Measurements from ENCODE around the gene BAG5. TPM values are rescaled to one million over a fixed set of nuclear protein-coding genes. Genes with fewer than 3 reads are reported as not detected.

Gene BAG5
- total and polyA plus RNA-seq, 2 donors (not counting 1 experiment from before 2014, with no cell fraction given) = 7.4 to 31.6 TPM

GRCh38 chr14:103607822-103608221, 45.4 kb upstream of the BAG5 start:
- peaks cover 1 to 31% (median 8%) of the 10 kb centered on the region in 3 donors for H3K9me3 ChIP-seq (ENCODE audit: control extremely low read depth in 1 of 3, control insufficient read depth in 2 of 3, insufficient read depth in 1 of 3, low read length in 2 of 3)
- intact Hi-C loops (cut with micrococcal nuclease) = loop anchor here (1.0 kb wide), 1 partner anchor 71 kb away; no protein-coding TSS in a partner anchor
- H2AFZ ChIP-seq (ENCODE audit: insufficient read depth, low read depth, low read length, poor library complexity, severe bottlenecking) = peak overlapping the region; percentile 57
- TF ChIP-seq CTCF (IDR thresholded peaks at IDR 0.05) (no peak), EZH2 (IDR thresholded peaks at IDR 0.05; ENCODE audit: borderline replicate concordance, insufficient read depth, low read depth, low read length, poor library complexity, severe bottlenecking) (no peak)
- H3K79me2 ChIP-seq (ENCODE audit: control insufficient read depth, insufficient read depth, low read length) = no peaks in the 10 kb centered on the region
- Mint-ChIP-seq H3K27ac (no peak overlapping the region), H3K4me3 (peak overlapping the region; percentile 91), H3K9me3 (ENCODE audit: insufficient read depth) (peaks cover 2% of the 10 kb centered on the region), H3K4me1 (peaks cover 14% of the 10 kb centered on the region), H3K27me3 (peaks cover 8% of the 10 kb centered on the region)
- ATAC-seq (ENCODE audit: low read depth) (no peak), DNase-seq (no peak)
- H4K20me1 ChIP-seq (ENCODE audit: control insufficient read depth, insufficient read depth, low read length, poor library complexity, severe bottlenecking) = no peaks in the 10 kb centered on the region
- peak overlapping the region; percentile 75 for H3K4me2 ChIP-seq (replicated peaks; ENCODE audit: low read depth, low read length, poor library complexity, severe bottlenecking)
- ChIA-PET POLR2A (no interaction called here), CTCF (interaction anchor here (1.0 to 1.8 kb wide), 4 partner anchors 49 to 201 kb away, joined by 3 to 7 read pairs (median 5); no protein-coding TSS in a partner anchor)
- peaks cover 0 to 37% (median 9%) of the 10 kb centered on the region in 4 experiments for H3K27me3 ChIP-seq (replicated peaks in 1 of 4; ENCODE audit: control extremely low read depth in 1 of 4, control insufficient read depth in 3 of 4, insufficient read depth in 4 of 4, low read length in 3 of 4)
- no peaks in the 10 kb centered on the region for H3K36me3 ChIP-seq (replicated peaks in 1 of 2; ENCODE audit: control extremely low read depth in 1 of 2, control insufficient read depth in 1 of 2, extremely low read depth in 1 of 2, insufficient read depth in 2 of 2, low read length in 1 of 2)
- 28% methylated on average over 15 of the region's 15 CpGs for WGBS (ENCODE audit: insufficient coverage)
- H3K27ac ChIP-seq (ENCODE audit: low read length in 2 of 2) = no peak overlapping the region
- peak overlapping the region in 4 of 5 experiments; percentile 14 to 55 (median 31) for H3K4me3 ChIP-seq (ENCODE audit: control extremely low read depth in 1 of 5, extremely low read depth in 1 of 5, insufficient read depth in 1 of 5, low read depth in 2 of 5, low read length in 4 of 5)
- peaks cover 19 to 20% of the 10 kb centered on the region in 2 donors for H3K4me1 ChIP-seq (ENCODE audit: control insufficient read depth in 2 of 2, insufficient read depth in 2 of 2, low read length in 2 of 2)
- peak overlapping the region; percentile 47 for H3K9ac ChIP-seq (ENCODE audit: low read length)

- TF ChIP-seq CTCF (IDR thresholded peaks at IDR 0.05) (peak; percentile 29), EZH2 (IDR thresholded peaks at IDR 0.05; ENCODE audit: borderline replicate concordance, insufficient read depth, low read depth, low read length, poor library complexity, severe bottlenecking) (no peak)
- H3K4me3 ChIP-seq (ENCODE audit: control extremely low read depth in 1 of 5, extremely low read depth in 1 of 5, insufficient read depth in 1 of 5, low read depth in 2 of 5, low read length in 4 of 5) = peak overlapping the region in 4 of 5 experiments; percentile 14 to 55 (median 31)
- H3K4me3 Mint-ChIP-seq = peak overlapping the region; percentile 91
- ChIA-PET CTCF (interaction anchor here (1.0 to 1.4 kb wide), 5 partner anchors 35 to 202 kb away, joined by 3 to 7 read pairs (median 5); no protein-coding TSS in a partner anchor), POLR2A (no interaction called here)
- intact Hi-C loops (cut with micrococcal nuclease) = loop anchor here (1.0 kb wide), 1 partner anchor 72 kb away; no protein-coding TSS in a partner anchor
- H4K20me1 ChIP-seq (ENCODE audit: control insufficient read depth, insufficient read depth, low read length, poor library complexity, severe bottlenecking) = no peaks in the 10 kb centered on the region
- H3K4me2 ChIP-seq (replicated peaks; ENCODE audit: low read depth, low read length, poor library complexity, severe bottlenecking) = peak overlapping the region; percentile 75
- H3K9me3 Mint-ChIP-seq (ENCODE audit: insufficient read depth) = peaks cover 2% of the 10 kb centered on the region
- H3K9me3 ChIP-seq (ENCODE audit: control extremely low read depth in 1 of 3, control insufficient read depth in 2 of 3, insufficient read depth in 1 of 3, low read length in 2 of 3) = peaks cover 1 to 31% (median 8%) of the 10 kb centered on the region in 3 donors
- no peaks in the 10 kb centered on the region for H3K36me3 ChIP-seq (replicated peaks in 1 of 2; ENCODE audit: control extremely low read depth in 1 of 2, control insufficient read depth in 1 of 2, extremely low read depth in 1 of 2, insufficient read depth in 2 of 2, low read length in 1 of 2)
- peaks cover 8% of the 10 kb centered on the region for H3K27me3 Mint-ChIP-seq
- DNase-seq (peak; percentile 68), ATAC-seq (ENCODE audit: low read depth) (peak; percentile 70)
- no peak overlapping the region for H3K27ac Mint-ChIP-seq
- H3K27me3 ChIP-seq (replicated peaks in 1 of 4; ENCODE audit: control extremely low read depth in 1 of 4, control insufficient read depth in 3 of 4, insufficient read depth in 4 of 4, low read length in 3 of 4) = peaks cover 0 to 35% (median 9%) of the 10 kb centered on the region in 4 experiments
- no peaks in the 10 kb centered on the region for H3K79me2 ChIP-seq (ENCODE audit: control insufficient read depth, insufficient read depth, low read length)
- peak overlapping the region; percentile 57 for H2AFZ ChIP-seq (ENCODE audit: insufficient read depth, low read depth, low read length, poor library complexity, severe bottlenecking)
- peaks cover 14% of the 10 kb centered on the region for H3K4me1 Mint-ChIP-seq
- no peak overlapping the region for H3K27ac ChIP-seq (ENCODE audit: low read length in 2 of 2)
- H3K4me1 ChIP-seq (ENCODE audit: control insufficient read depth in 2 of 2, insufficient read depth in 2 of 2, low read length in 2 of 2) = peaks cover 19 to 20% of the 10 kb centered on the region in 2 donors
- 2% methylated on average over 25 of the region's 25 CpGs for WGBS (ENCODE audit: insufficient coverage)
- peak overlapping the region; percentile 47 for H3K9ac ChIP-seq (ENCODE audit: low read length)
Observed at GRCh38 chr14:103606963-103607668, 44.7 kb upstream of the BAG5 start.

All from B cell (primary cell).